ENCODE data around the gene FSTL4. TPM values are rescaled to one million over a fixed set of nuclear protein-coding genes. Genes with fewer than 3 reads are reported as not detected.

The FSTL4 gene
- total RNA-seq, 1 donor from 2014 or later = 0.07 TPM

GRCh38 chr5:133249593-133249992 lies 362.7 kb downstream of the FSTL4 start:
- H3K36me3 Mint-ChIP-seq (ENCODE audit: low read depth) = no peaks in the 10 kb centered on the region
- no peak overlapping the region for H3K27ac Mint-ChIP-seq (ENCODE audit: unreplicated experiment)
- H3K4me1 Mint-ChIP-seq (ENCODE audit: low read depth) = peaks cover 8% of the 10 kb centered on the region

GRCh38 chr5:133247881-133248624 lies 364.3 kb downstream of the FSTL4 start:
- DNase-seq (ENCODE audit: low spot score) = no peak
- Mint-ChIP-seq H3K9me3 (ENCODE audit: low read depth) (no peaks in the 10 kb centered on the region), H3K4me1 (ENCODE audit: low read depth) (peaks cover 8% of the 10 kb centered on the region), H3K27ac (ENCODE audit: unreplicated experiment) (no peak overlapping the region), H3K27me3 (ENCODE audit: low read depth) (no peaks in the 10 kb centered on the region), H3K4me3 (ENCODE audit: unreplicated experiment) (no peak overlapping the region), H3K36me3 (ENCODE audit: low read depth) (no peaks in the 10 kb centered on the region)
- TF ChIP-seq, protein P1, sequence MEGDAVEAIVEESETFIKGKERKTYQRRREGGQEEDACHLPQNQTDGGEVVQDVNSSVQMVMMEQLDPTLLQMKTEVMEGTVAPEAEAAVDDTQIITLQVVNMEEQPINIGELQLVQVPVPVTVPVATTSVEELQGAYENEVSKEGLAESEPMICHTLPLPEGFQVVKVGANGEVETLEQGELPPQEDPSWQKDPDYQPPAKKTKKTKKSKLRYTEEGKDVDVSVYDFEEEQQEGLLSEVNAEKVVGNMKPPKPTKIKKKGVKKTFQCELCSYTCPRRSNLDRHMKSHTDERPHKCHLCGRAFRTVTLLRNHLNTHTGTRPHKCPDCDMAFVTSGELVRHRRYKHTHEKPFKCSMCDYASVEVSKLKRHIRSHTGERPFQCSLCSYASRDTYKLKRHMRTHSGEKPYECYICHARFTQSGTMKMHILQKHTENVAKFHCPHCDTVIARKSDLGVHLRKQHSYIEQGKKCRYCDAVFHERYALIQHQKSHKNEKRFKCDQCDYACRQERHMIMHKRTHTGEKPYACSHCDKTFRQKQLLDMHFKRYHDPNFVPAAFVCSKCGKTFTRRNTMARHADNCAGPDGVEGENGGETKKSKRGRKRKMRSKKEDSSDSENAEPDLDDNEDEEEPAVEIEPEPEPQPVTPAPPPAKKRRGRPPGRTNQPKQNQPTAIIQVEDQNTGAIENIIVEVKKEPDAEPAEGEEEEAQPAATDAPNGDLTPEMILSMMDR (IDR thresholded peaks at IDR 0.05) = peak; percentile 65

More at GRCh38 chr5:133249593-133249992, 362.7 kb downstream of the FSTL4 start:
- no peaks in the 10 kb centered on the region for H3K9me3 Mint-ChIP-seq (ENCODE audit: low read depth)
- no peak for DNase-seq (ENCODE audit: low spot score)
- TF ChIP-seq, protein P1 (IDR thresholded peaks at IDR 0.05) = no peak
- H3K4me3 Mint-ChIP-seq (ENCODE audit: unreplicated experiment) = no peak overlapping the region
- H3K27me3 Mint-ChIP-seq (ENCODE audit: low read depth) = no peaks in the 10 kb centered on the region

DNA sequence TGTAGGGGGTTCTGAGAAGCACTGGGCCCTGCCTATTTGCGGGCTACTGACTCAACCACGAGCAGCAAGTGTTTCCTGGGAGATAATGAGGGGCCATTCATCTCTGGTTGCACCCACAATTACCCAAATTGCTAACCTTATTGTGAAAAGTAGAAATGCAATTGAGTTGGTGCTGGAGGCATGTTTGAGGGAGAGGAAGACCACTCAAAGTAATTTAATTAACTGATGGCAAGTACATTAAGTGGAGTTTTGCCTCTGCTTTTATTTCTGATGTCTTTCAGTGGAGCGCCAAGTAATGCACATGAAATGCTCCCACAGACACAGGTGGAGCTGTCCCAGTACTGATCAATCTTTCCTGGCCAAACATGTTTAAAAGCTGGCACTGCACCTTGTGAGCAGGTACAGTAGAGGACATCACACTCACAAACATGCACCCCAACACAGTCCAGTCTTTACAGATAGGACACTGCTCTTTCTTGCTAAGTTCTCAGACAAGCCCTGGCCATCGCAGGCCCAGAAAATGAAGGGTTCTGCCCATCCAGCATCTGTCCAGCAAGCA lies 365.1 kb downstream of the FSTL4 start:
- H3K36me3 Mint-ChIP-seq (ENCODE audit: low read depth) = no peaks in the 10 kb centered on the region
- no peaks in the 10 kb centered on the region for H3K27me3 Mint-ChIP-seq (ENCODE audit: low read depth)
- peaks cover 8% of the 10 kb centered on the region for H3K4me1 Mint-ChIP-seq (ENCODE audit: low read depth)
- TF ChIP-seq, protein P1 (IDR thresholded peaks at IDR 0.05) = no peak
- no peak overlapping the region for H3K27ac Mint-ChIP-seq (ENCODE audit: unreplicated experiment)
- no peaks in the 10 kb centered on the region for H3K9me3 Mint-ChIP-seq (ENCODE audit: low read depth)
- DNase-seq (ENCODE audit: low spot score) = no peak
- no peak overlapping the region for H3K4me3 Mint-ChIP-seq (ENCODE audit: unreplicated experiment)

DNA sequence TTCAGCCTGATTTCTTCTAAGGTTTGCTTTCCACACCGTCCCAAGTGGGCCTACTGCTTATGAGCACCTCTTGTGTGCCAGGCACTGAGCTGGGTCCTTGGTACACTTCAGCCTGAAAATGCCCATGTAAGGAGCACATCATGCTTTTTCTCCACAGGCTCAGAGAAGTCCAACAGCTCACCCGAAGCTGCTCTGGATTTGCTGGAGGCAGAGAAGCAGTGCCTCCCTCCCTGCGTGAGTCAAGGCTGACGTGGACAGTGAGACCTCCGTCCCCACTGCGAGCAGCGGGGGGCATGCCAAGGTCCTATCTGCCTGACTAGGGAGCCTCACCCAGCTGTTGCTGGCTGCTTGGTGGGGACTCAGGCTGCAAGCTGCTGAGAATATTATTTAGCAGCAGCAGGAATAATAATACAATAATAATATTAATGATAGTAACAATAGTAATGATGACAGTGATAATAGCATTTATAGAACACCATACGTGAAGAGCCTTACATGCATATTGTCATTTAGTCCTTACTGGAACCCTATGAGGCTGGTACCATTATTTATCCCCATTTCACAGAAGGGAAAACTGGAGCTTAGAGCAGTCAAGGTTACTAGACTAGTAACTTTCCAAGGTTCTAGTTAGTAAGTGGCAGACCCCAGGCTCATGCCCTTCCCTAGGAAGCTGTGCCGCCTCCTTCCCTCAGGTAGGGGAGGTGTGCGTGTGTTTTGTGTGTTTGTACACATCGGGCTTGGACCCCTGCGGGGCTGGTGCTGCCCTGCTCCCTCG lies 365.8 kb downstream of the FSTL4 start:
- Mint-ChIP-seq H3K36me3 (ENCODE audit: low read depth) (no peaks in the 10 kb centered on the region), H3K27ac (ENCODE audit: unreplicated experiment) (no peak overlapping the region), H3K27me3 (ENCODE audit: low read depth) (no peaks in the 10 kb centered on the region), H3K9me3 (ENCODE audit: low read depth) (no peaks in the 10 kb centered on the region), H3K4me1 (ENCODE audit: low read depth) (peaks cover 8% of the 10 kb centered on the region), H3K4me3 (ENCODE audit: unreplicated experiment) (no peak overlapping the region)
- DNase-seq (ENCODE audit: low spot score) = no peak
- TF ChIP-seq, protein P1 (IDR thresholded peaks at IDR 0.05) = no peak

DNA sequence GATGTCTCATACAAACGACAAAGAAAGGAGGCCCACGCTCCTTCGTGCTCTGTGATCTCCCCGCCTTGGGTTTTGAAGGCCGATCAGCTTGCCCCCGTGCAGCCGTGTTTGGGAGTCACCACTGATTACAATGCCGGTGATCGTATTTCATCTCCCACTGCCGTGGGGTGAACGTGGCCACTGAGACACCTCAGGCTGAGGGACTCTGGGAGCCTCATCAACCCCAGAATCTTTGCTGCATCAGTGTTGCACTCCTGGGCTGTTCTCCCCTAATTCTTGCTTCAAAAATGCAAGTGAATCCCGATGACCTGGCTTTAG lies 366.3 kb downstream of the FSTL4 start:
- no peak for DNase-seq (ENCODE audit: low spot score)
- Mint-ChIP-seq H3K27ac (ENCODE audit: unreplicated experiment) (no peak overlapping the region), H3K4me3 (ENCODE audit: unreplicated experiment) (no peak overlapping the region), H3K27me3 (ENCODE audit: low read depth) (no peaks in the 10 kb centered on the region), H3K9me3 (ENCODE audit: low read depth) (no peaks in the 10 kb centered on the region), H3K36me3 (ENCODE audit: low read depth) (no peaks in the 10 kb centered on the region), H3K4me1 (ENCODE audit: low read depth) (peaks cover 8% of the 10 kb centered on the region)
- TF ChIP-seq, protein P1 (IDR thresholded peaks at IDR 0.05) = no peak
